HAP-1 (cell line): ENCODE results near the gene CBFA2T2.

Experiments
- DNase-seq, 2 experiments: peaks; one replicate each; pipeline ENCODE4 v3.0.0-alpha.2; 2016 to 2020; ENCODE audit warnings: low spot score in 2 of 2
- H3K27me3 ChIP-seq: fragments of 250-450 bp; sonication (Bioruptor Pico); 2 replicates; pipeline ENCODE4 v1.5.1; 2020; ENCODE audit warnings: low read depth, mild to moderate bottlenecking, moderate library complexity
- H3K36me3 ChIP-seq: fragments of 250-450 bp; sonication (Bioruptor Pico); replicated peaks from 2 replicates; pipeline ENCODE4 v1.5.1; 2020; ENCODE audit warnings: mild to moderate bottlenecking
- H3K4me1 ChIP-seq: fragments of 250-450 bp; sonication (Bioruptor Pico); 2 replicates; pipeline ENCODE4 v1.5.1; 2020; ENCODE audit warnings: mild to moderate bottlenecking
- H3K4me3 ChIP-seq: fragments of 250-450 bp; sonication (Bioruptor Pico); 2 replicates; pipeline ENCODE4 v1.5.1; 2020; ENCODE audit warnings: mild to moderate bottlenecking, moderate library complexity
- H3K9me3 ChIP-seq: fragments of 250-450 bp; sonication (Bioruptor Pico); 2 replicates; pipeline ENCODE4 v1.5.1; 2020; ENCODE audit warnings: mild to moderate bottlenecking, moderate library complexity
- in situ Hi-C: fragments of 300-500 bp; cut with MboI; formaldehyde crosslinking; loops from 3 replicates; pipeline ENCODE4 v1.14.3; 2020; ENCODE audit warnings: low sequenced_read_pairs, inconsistent platforms, mixed read lengths

Gene CBFA2T2

GRCh38 chr20:33668466-33669155 is 178.7 kb downstream of the CBFA2T2 start:
- no peak for DNase-seq
- Histone ChIP-seq H3K9me3 (no peaks in the 10 kb centered on the region), H3K27me3 (no peaks in the 10 kb centered on the region), H3K4me3 (no peak overlapping the region), H3K36me3 (peaks cover 47% of the 10 kb centered on the region), H3K4me1 (peaks cover 15% of the 10 kb centered on the region)
- in situ Hi-C loops = no loop called here

- H3K4me3 ChIP-seq = no peak overlapping the region
- DNase-seq = no peak
- H3K4me1 ChIP-seq = peaks cover 10% of the 10 kb centered on the region
- in situ Hi-C loops = no loop called here
- no peaks in the 10 kb centered on the region for H3K9me3 ChIP-seq
- peaks cover 47% of the 10 kb centered on the region for H3K36me3 ChIP-seq
- H3K27me3 ChIP-seq = no peaks in the 10 kb centered on the region
These were observed 179.3 kb downstream of the CBFA2T2 start for GRCh38 chr20:33669224-33669623.

- no peak overlapping the region for H3K4me3 ChIP-seq
- H3K9me3 ChIP-seq = no peaks in the 10 kb centered on the region
- peaks cover 47% of the 10 kb centered on the region for H3K36me3 ChIP-seq
- in situ Hi-C loops = no loop called here
- H3K27me3 ChIP-seq = no peaks in the 10 kb centered on the region
- H3K4me1 ChIP-seq = peaks cover 14% of the 10 kb centered on the region
- no peak for DNase-seq
These were observed 180.2 kb downstream of the CBFA2T2 start for GRCh38 chr20:33669873-33670640.

- no peak for DNase-seq
- in situ Hi-C loops = no loop called here
- no peaks in the 10 kb centered on the region for H3K9me3 ChIP-seq
- peaks cover 16% of the 10 kb centered on the region for H3K4me1 ChIP-seq
- H3K27me3 ChIP-seq = no peaks in the 10 kb centered on the region
- no peak overlapping the region for H3K4me3 ChIP-seq
- H3K36me3 ChIP-seq = peaks cover 47% of the 10 kb centered on the region
These were observed 181.0 kb downstream of the CBFA2T2 start for GRCh38 chr20:33670715-33671499.

- Histone ChIP-seq H3K4me1 (peaks cover 16% of the 10 kb centered on the region), H3K9me3 (no peaks in the 10 kb centered on the region), H3K4me3 (no peak overlapping the region), H3K36me3 (peaks cover 54% of the 10 kb centered on the region), H3K27me3 (no peaks in the 10 kb centered on the region)
- in situ Hi-C loops = no loop called here
- no peak for DNase-seq
These were observed 181.8 kb downstream of the CBFA2T2 start for GRCh38 chr20:33671573-33672288.

- peaks cover 16% of the 10 kb centered on the region for H3K4me1 ChIP-seq
- in situ Hi-C loops = no loop called here
- DNase-seq = peak in 1 of 2 experiments; percentile 46
- no peaks in the 10 kb centered on the region for H3K27me3 ChIP-seq
- H3K36me3 ChIP-seq = peaks cover 54% of the 10 kb centered on the region
- H3K4me3 ChIP-seq = peak overlapping the region; percentile 65
- no peaks in the 10 kb centered on the region for H3K9me3 ChIP-seq
These were observed 182.7 kb downstream of the CBFA2T2 start for GRCh38 chr20:33672426-33673113.

- H3K4me1 ChIP-seq = peaks cover 16% of the 10 kb centered on the region
- H3K9me3 ChIP-seq = no peaks in the 10 kb centered on the region
- H3K4me3 ChIP-seq = peak overlapping the region; percentile 65
- no peak for DNase-seq
- H3K36me3 ChIP-seq = peaks cover 54% of the 10 kb centered on the region
- in situ Hi-C loops = no loop called here
- no peaks in the 10 kb centered on the region for H3K27me3 ChIP-seq
These were observed 183.2 kb downstream of the CBFA2T2 start for GRCh38 chr20:33673114-33673409.

- H3K27me3 ChIP-seq = no peaks in the 10 kb centered on the region
- no peaks in the 10 kb centered on the region for H3K9me3 ChIP-seq
- no peak for DNase-seq
- H3K36me3 ChIP-seq = peaks cover 54% of the 10 kb centered on the region
- peaks cover 16% of the 10 kb centered on the region for H3K4me1 ChIP-seq
- H3K4me3 ChIP-seq = peak overlapping the region; percentile 65
- in situ Hi-C loops = no loop called here
These were observed 183.8 kb downstream of the CBFA2T2 start for GRCh38 chr20:33673410-33674293.

- DNase-seq = peak; percentile 72 to 85
- H3K9me3 ChIP-seq = no peaks in the 10 kb centered on the region
- peaks cover 54% of the 10 kb centered on the region for H3K36me3 ChIP-seq
- H3K4me1 ChIP-seq = peaks cover 16% of the 10 kb centered on the region
- H3K4me3 ChIP-seq = peak within 1 kb of the TSS; percentile 65
- in situ Hi-C loops = no loop called here
- H3K27me3 ChIP-seq = no peaks in the 10 kb centered on the region
These were observed 184.6 kb downstream of the CBFA2T2 start, which contains the start of gene NECAB3 for GRCh38 chr20:33674294-33675135. Gene NECAB3, minus strand, starts transcription at chr20:33674428. Its CDS starts 76 bp downstream, at chr20:33674352.

GRCh38 chr20:33675136-33675959 is 185.5 kb downstream of the CBFA2T2 start:
- in situ Hi-C loops = no loop called here
- Histone ChIP-seq H3K4me3 (peak overlapping the region; percentile 26), H3K4me1 (peaks cover 16% of the 10 kb centered on the region), H3K36me3 (peaks cover 56% of the 10 kb centered on the region), H3K27me3 (no peaks in the 10 kb centered on the region), H3K9me3 (no peaks in the 10 kb centered on the region)
- no peak for DNase-seq

- Histone ChIP-seq H3K9me3 (no peaks in the 10 kb centered on the region), H3K4me1 (peaks cover 16% of the 10 kb centered on the region), H3K27me3 (no peaks in the 10 kb centered on the region), H3K36me3 (peaks cover 51% of the 10 kb centered on the region), H3K4me3 (no peak overlapping the region)
- no peak for DNase-seq
- in situ Hi-C loops = no loop called here
These were observed 186.2 kb downstream of the CBFA2T2 start for GRCh38 chr20:33676121-33676520.
